Hepatocyte (in vitro differentiated cells): ENCODE results near the gene TACC2. TPM values are rescaled to one million over a fixed set of nuclear protein-coding genes. Genes with fewer than 3 reads are reported as not detected.

Experiments used
- DNase-seq: peaks from one replicate; pipeline ENCODE4 v3.0.0-alpha.2; 2016; ENCODE audit warnings: low spot score
- H2AFZ ChIP-seq: fragments of 200-600 bp; sonication (generic); 2 replicates; pipeline ENCODE4 v1.6.0; 2016; ENCODE audit warnings: antibody characterized with exemption, mild to moderate bottlenecking
- H3K27ac ChIP-seq: fragments of 200-600 bp; sonication (generic); 2 replicates; pipeline ENCODE4 v1.5.1; 2016; ENCODE audit warnings: mild to moderate bottlenecking
- H3K27me3 ChIP-seq: fragments of 200-600 bp; sonication (generic); 2 replicates; pipeline ENCODE4 v1.6.1; 2016
- H3K36me3 ChIP-seq: fragments of 200-600 bp; sonication (generic); replicated peaks from 2 replicates; pipeline ENCODE4 v1.5.1; 2016; ENCODE audit warnings: low read depth; ENCODE audit not compliant: insufficient read depth
- H3K4me1 ChIP-seq: fragments of 200-600 bp; sonication (generic); 2 replicates; pipeline ENCODE4 v1.5.1; 2016; ENCODE audit warnings: mild to moderate bottlenecking, moderate library complexity; ENCODE audit not compliant: insufficient read depth
- H3K4me2 ChIP-seq: fragments of 200-600 bp; sonication (generic); 2 replicates; pipeline ENCODE4 v1.6.0; 2016
- H3K4me3 ChIP-seq: fragments of 200-600 bp; sonication (generic); 2 replicates; pipeline ENCODE4 v1.5.1; 2016; ENCODE audit warnings: mild to moderate bottlenecking
- H3K79me2 ChIP-seq: fragments of 200-600 bp; sonication (generic); 2 replicates; pipeline ENCODE4 v1.6.0; 2017; ENCODE audit warnings: mild to moderate bottlenecking
- H3K9me2 ChIP-seq: fragments of 200-600 bp; sonication (generic); replicated peaks from 2 replicates; pipeline ENCODE4 v1.6.0; 2017; ENCODE audit warnings: mild to moderate bottlenecking; ENCODE audit not compliant: insufficient read depth
- H3K9me3 ChIP-seq: fragments of 200-600 bp; sonication (generic); 2 replicates; pipeline ENCODE4 v1.5.1; 2016; ENCODE audit warnings: low read depth, mild to moderate bottlenecking
- H4K20me1 ChIP-seq: fragments of 200-600 bp; sonication (generic); 2 replicates; pipeline ENCODE4 v1.6.0; 2016; ENCODE audit warnings: mild to moderate bottlenecking; ENCODE audit not compliant: insufficient read depth, poor library complexity, severe bottlenecking
- CTCF ChIP-seq: fragments of 200-600 bp; sonication (generic); IDR thresholded peaks from 2 replicates; pipeline ENCODE4 v1.5.1; 2016; ENCODE audit warnings: antibody characterized with exemption, mild to moderate bottlenecking; ENCODE audit not compliant: poor library complexity
- EZH2 ChIP-seq: fragments of 200-600 bp; sonication (generic); IDR thresholded peaks from 2 replicates; pipeline ENCODE4 v1.6.1; 2016; ENCODE audit warnings: antibody characterized with exemption, mild to moderate bottlenecking, borderline replicate concordance
- EZH2phosphoT487 ChIP-seq: fragments of 200-600 bp; sonication (generic); IDR thresholded peaks from one replicate; pipeline ENCODE4 v1.6.1; 2018; ENCODE audit warnings: antibody characterized with exemption, mild to moderate bottlenecking, low read depth, moderate library complexity; ENCODE audit not compliant: unreplicated experiment, severe bottlenecking
- WGBS: methylation state at CpG from one replicate; pipeline ENCODE4 v1.1.6; 2016; ENCODE audit warnings: low lambda C conversion rate; ENCODE audit errors: missing lambda C conversion rate; 5-methylcytosine and 5-hydroxymethylcytosine counted together
- polyA plus RNA-seq: library from polyadenylated mRNA; unstranded; fragments of >200 nt; fragmentation: Nextera tagmentation; extraction: Ambion mirVana; gene quantifications from 2 replicates; pipeline ENCODE4 v1.2.1, GENCODE V29; 2016
- total RNA-seq: library from RNA; depleted of rRNA; stranded (reverse); fragments of >200 nt; gene quantifications from 2 replicates; pipeline ENCODE4 v1.2.3, GENCODE V29; 2014

TACC2 gene
- total and polyA plus RNA-seq, 2 experiments from 2014 or later = 20.0 to 34.6 TPM

DNA sequence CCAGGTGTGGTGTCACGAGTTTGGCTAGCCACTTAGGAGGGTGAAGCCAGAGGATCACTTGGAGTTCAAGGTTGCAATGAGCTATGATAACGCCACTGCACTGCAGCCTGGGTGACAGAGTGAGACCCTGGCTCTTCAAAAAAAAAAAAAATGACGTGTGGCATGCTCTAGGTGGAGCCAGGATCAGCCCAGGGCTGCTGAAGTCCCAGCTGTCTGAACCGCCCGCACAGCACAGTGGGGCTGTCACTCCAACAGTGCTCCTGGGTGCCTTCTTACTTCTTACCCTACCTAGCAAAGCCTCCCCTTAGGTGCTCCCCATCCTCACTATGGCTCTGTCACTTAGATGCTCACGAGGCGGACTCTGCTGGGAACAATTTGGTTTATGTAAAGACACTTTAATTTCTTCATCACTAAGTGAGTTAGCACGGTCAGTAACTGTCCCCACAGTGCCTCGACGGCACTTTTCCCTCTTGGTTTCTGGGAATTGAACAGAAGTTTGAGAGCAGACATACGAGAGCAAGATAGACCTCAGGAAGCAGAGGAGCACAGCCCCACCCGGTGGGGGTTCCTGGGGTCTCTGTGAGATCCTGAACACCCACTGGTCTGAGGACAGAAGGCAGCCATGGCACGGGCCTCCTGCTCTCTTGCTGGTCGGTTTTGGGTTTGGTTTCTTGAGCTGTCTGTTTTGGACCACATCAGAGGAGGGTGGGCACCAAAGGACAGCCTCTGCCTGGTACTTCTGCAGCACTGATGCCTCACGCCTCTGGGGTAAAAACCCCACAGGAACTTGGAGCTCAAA lies 215.9 kb downstream of the TACC2 start:
- Histone ChIP-seq H4K20me1 (no peaks in the 10 kb centered on the region), H2AFZ (no peak overlapping the region), H3K9me2 (no peaks in the 10 kb centered on the region), H3K79me2 (no peaks in the 10 kb centered on the region), H3K4me1 (no peaks in the 10 kb centered on the region), H3K4me2 (no peak overlapping the region), H3K4me3 (no peak overlapping the region), H3K36me3 (no peaks in the 10 kb centered on the region), H3K27me3 (no peaks in the 10 kb centered on the region), H3K9me3 (no peaks in the 10 kb centered on the region), H3K27ac (no peak overlapping the region)
- 93% methylated on average over 15 of the region's 15 CpGs for WGBS
- no peak for TF ChIP-seq EZH2
- no peak for DNase-seq

DNA sequence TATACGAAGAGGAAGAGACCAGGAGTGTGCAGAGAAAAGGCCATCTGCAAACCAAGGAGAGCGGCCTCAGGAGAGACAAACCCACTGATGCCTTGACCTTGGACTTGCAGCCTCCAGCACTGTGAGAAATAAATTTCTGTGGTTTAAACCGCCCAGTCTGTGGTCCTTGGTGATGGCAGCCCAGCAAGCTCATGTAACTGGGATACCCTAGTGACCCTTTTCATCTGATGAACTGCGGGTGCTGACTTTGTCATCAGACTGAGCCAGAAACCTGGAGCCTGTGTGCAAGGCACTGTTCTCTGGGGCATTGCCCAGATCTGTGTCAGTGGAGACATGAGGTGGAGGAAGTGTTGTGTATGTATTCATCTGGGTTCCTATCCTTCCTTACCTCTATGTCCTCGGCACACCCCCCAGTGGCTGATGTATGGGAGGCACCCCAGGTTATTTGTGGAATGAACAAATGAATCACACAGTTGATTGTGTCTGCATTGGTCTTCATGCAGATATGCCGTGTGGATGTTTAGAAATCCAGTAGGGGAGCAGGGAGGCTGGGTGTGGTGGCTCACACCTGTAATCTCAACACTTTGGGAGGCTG lies 217.6 kb downstream of the TACC2 start:
- no peaks in the 10 kb centered on the region for H4K20me1 ChIP-seq
- H3K4me2 ChIP-seq = no peak overlapping the region
- H3K9me2 ChIP-seq = no peaks in the 10 kb centered on the region
- H3K27me3 ChIP-seq = no peaks in the 10 kb centered on the region
- TF ChIP-seq EZH2 = no peak
- TF ChIP-seq CTCF = no peak
- TF ChIP-seq EZH2phosphoT487 = no peak
- WGBS = 96% methylated on average over 6 of the region's 6 CpGs
- no peak overlapping the region for H3K4me3 ChIP-seq
- no peak overlapping the region for H3K27ac ChIP-seq
- no peak for DNase-seq
- no peaks in the 10 kb centered on the region for H3K79me2 ChIP-seq
- H2AFZ ChIP-seq = no peak overlapping the region
- H3K36me3 ChIP-seq = no peaks in the 10 kb centered on the region
- H3K9me3 ChIP-seq = no peaks in the 10 kb centered on the region
- no peaks in the 10 kb centered on the region for H3K4me1 ChIP-seq

DNA sequence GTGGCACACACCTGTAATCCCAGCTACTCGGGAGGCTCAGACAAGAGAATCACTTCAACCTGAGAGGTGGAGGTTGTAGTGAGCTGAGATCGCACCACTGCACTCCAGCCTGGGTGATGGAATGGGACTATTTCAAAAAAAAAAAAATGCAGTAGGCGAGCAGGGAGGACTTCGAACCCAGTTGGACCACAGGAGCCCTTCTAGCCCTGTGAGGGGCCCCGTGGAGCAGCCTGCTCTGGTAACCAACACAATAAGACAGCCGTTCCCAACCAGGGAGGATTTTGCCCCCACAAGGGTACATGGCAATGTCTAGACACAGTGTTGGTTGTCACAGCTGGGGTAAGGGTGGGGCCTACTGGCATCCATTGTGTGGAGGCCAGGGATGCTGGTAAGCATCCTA lies 218.2 kb downstream of the TACC2 start:
- Histone ChIP-seq H3K9me3 (no peaks in the 10 kb centered on the region), H3K9me2 (no peaks in the 10 kb centered on the region), H3K27ac (no peak overlapping the region), H3K4me1 (no peaks in the 10 kb centered on the region), H3K27me3 (no peaks in the 10 kb centered on the region), H2AFZ (no peak overlapping the region), H3K36me3 (no peaks in the 10 kb centered on the region), H3K79me2 (no peaks in the 10 kb centered on the region), H3K4me2 (no peak overlapping the region), H3K4me3 (no peak overlapping the region), H4K20me1 (no peaks in the 10 kb centered on the region)
- 98% methylated on average over 6 of the region's 6 CpGs for WGBS
- TF ChIP-seq EZH2phosphoT487 (no peak), CTCF (no peak), EZH2 (no peak)
- DNase-seq = no peak

GRCh38 chr10:122207596-122207995 lies 218.6 kb downstream of the TACC2 start:
- Histone ChIP-seq H2AFZ (no peak overlapping the region), H3K9me2 (no peaks in the 10 kb centered on the region), H3K4me2 (no peak overlapping the region), H3K4me1 (no peaks in the 10 kb centered on the region), H3K4me3 (no peak overlapping the region), H3K36me3 (no peaks in the 10 kb centered on the region), H3K79me2 (no peaks in the 10 kb centered on the region), H3K27ac (no peak overlapping the region), H3K27me3 (no peaks in the 10 kb centered on the region), H4K20me1 (no peaks in the 10 kb centered on the region), H3K9me3 (no peaks in the 10 kb centered on the region)
- TF ChIP-seq EZH2 = no peak
- no peak for TF ChIP-seq CTCF
- no peak for TF ChIP-seq EZH2phosphoT487
- 70% methylated on average over 8 of the region's 8 CpGs for WGBS
- no peak for DNase-seq
